SK-N-SH treated with all-trans-retinoic acid at 6 μM for 48 hours (cell line): ENCODE data around the gene LRRFIP2.

ENCODE experiments used
- ARNTL ChIP-seq: fragments of 450-650 bp; formaldehyde crosslinking; IDR thresholded peaks from 2 replicates; pipeline ENCODE4 v1.5.0; 2020; ENCODE audit warnings: low read depth, mild to moderate bottlenecking, moderate library complexity, borderline replicate concordance
- SNAI2 ChIP-seq: fragments of 250-450 bp; sonication (Bioruptor Pico); IDR thresholded peaks from 2 replicates; pipeline ENCODE4 v1.5.0; 2020; ENCODE audit warnings: mild to moderate bottlenecking, moderate library complexity
- ZFP30 ChIP-seq: fragments of 450-650 bp; formaldehyde crosslinking; IDR thresholded peaks from 2 replicates; pipeline ENCODE4 v1.5.0; 2022; ENCODE audit warnings: mild to moderate bottlenecking, moderate library complexity

DNA sequence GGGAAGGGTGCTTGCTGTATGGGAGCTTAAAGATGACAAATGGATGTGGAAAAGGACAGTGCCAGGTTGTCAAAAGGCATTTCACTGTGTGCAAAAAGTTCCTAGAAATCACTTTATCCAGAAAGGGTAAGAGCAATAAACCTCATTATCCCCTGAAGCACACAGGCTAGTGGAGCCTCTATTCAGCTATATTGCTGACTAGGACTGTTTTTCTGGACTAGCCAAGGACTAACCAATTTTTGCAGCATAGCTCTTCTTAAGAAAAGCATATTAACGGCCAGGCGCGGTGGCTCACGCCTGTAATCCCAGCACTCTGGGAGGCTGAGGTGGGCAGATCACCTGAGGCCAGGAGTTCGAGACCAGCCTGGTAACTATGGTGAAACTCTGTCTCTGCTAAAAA is 116.3 kb downstream of the LRRFIP2 start:
- TF ChIP-seq ZFP30 (CRISPR knock-in tag) (no peak), ARNTL (CRISPR knock-in tag) (no peak), SNAI2 (CRISPR knock-in tag) (no peak)
